ENCODE results near the gene INAFM2.

DNA sequence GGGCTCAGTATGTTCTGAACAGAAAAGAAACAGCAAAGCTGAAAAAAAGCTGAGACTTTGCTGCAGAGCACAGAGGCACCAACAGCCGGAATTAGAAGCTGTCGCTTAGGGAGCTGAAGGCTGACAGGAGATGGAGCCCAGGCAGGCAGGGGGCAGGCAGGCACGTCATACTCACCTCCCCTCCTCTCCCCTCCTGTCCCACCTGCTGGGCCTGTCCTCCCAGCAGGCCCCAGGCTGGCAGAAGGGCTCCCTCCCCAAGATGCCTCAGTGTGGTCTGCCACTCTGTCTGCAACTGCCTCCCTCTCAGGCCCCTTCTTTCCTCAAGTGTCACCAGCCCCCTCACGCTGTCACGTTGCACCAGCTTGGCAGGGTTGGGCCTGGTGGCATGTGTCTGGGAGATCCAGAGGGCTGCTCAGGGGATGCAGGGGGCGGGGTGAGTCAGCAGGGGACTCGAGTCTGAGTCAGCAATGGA lies 37.4 kb upstream of the INAFM2 start:
- TF ChIP-seq FOXA1 (IDR thresholded peaks at IDR 0.05) (no peak), TARDBP (IDR thresholded peaks at IDR 0.05) (no peak), ARNT (IDR thresholded peaks at IDR 0.05) (no peak), ELF4 (IDR thresholded peaks at IDR 0.05) (no peak), SUZ12 (IDR thresholded peaks at IDR 0.05) (no peak), LEF1 (IDR thresholded peaks at IDR 0.05; ENCODE audit: borderline replicate concordance) (no peak)
- TF ChIP-seq, protein P1, sequence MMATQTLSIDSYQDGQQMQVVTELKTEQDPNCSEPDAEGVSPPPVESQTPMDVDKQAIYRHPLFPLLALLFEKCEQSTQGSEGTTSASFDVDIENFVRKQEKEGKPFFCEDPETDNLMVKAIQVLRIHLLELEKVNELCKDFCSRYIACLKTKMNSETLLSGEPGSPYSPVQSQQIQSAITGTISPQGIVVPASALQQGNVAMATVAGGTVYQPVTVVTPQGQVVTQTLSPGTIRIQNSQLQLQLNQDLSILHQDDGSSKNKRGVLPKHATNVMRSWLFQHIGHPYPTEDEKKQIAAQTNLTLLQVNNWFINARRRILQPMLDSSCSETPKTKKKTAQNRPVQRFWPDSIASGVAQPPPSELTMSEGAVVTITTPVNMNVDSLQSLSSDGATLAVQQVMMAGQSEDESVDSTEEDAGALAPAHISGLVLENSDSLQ (IDR thresholded peaks at IDR 0.05) = no peak

Data from HEK293T (cell line).